ENCODE data around the gene TIMM17B. TPM values are rescaled to one million over a fixed set of nuclear protein-coding genes. Genes with fewer than 3 reads are reported as not detected.
"Not testable (repeated sequence)": the region's sequence is repeated elsewhere in the genome, so short reads cannot be mapped to it uniquely, and the experiment has no call there.

Gene TIMM17B
- total RNA-seq, 1 donor from 2014 or later, result 32.7 TPM

GRCh38 chrX:48897157-48897624, 377 bp downstream of the TIMM17B start:
- no peak for DNase-seq (ENCODE audit: extremely low read depth, low read depth, low spot score)

- DNase-seq (ENCODE audit: extremely low read depth, low read depth, low spot score), result no peak
These were observed 957 bp downstream of the TIMM17B start for GRCh38 chrX:48896611-48897011.

- no peak for DNase-seq (ENCODE audit: extremely low read depth, low read depth, low spot score)
These were observed 2.7 kb downstream of the TIMM17B start for GRCh38 chrX:48894891-48895290.

- DNase-seq (ENCODE audit: extremely low read depth, low read depth, low spot score), result no peak
These were observed 3.8 kb downstream of the TIMM17B start for GRCh38 chrX:48893556-48894348.

- DNase-seq (ENCODE audit: extremely low read depth, low read depth, low spot score), result no peak
These were observed 4.7 kb downstream of the TIMM17B start for GRCh38 chrX:48892896-48893295.

- no peak for DNase-seq (ENCODE audit: extremely low read depth, low read depth, low spot score)
These were observed 5.9 kb downstream of the TIMM17B start for GRCh38 chrX:48891402-48892288.

GRCh38 chrX:48890934-48891401, 6.6 kb downstream of the TIMM17B start:
- no peak for DNase-seq (ENCODE audit: extremely low read depth, low read depth, low spot score)

GRCh38 chrX:48890296-48890925, 7.2 kb downstream of the TIMM17B start:
- DNase-seq (ENCODE audit: extremely low read depth, low read depth, low spot score), result no peak

GRCh38 chrX:48886586-48886985, 11.0 kb downstream of the TIMM17B start:
- DNase-seq (ENCODE audit: extremely low read depth, low read depth, low spot score), result not testable (repeated sequence)

- DNase-seq (ENCODE audit: extremely low read depth, low read depth, low spot score), result no peak
These were observed 13.8 kb downstream of the TIMM17B start for GRCh38 chrX:48883729-48884128.

GRCh38 chrX:48876944-48877343, 20.6 kb downstream of the TIMM17B start:
- DNase-seq (ENCODE audit: extremely low read depth, low read depth, low spot score), result not testable (repeated sequence)

GRCh38 chrX:48872017-48872416, 25.6 kb downstream of the TIMM17B start:
- not testable (repeated sequence) for DNase-seq (ENCODE audit: extremely low read depth, low read depth, low spot score)

- no peak for DNase-seq (ENCODE audit: extremely low read depth, low read depth, low spot score)
These were observed 33.4 kb downstream of the TIMM17B start for GRCh38 chrX:48864210-48864609.

- no peak for DNase-seq (ENCODE audit: extremely low read depth, low read depth, low spot score)
These were observed 42.7 kb downstream of the TIMM17B start for GRCh38 chrX:48854898-48855297.

GRCh38 chrX:48854121-48854804, 43.3 kb downstream of the TIMM17B start:
- not testable (repeated sequence) for DNase-seq (ENCODE audit: extremely low read depth, low read depth, low spot score)

- DNase-seq (ENCODE audit: extremely low read depth, low read depth, low spot score), result not testable (repeated sequence)
These were observed 44.1 kb downstream of the TIMM17B start for GRCh38 chrX:48853494-48853893.

- DNase-seq (ENCODE audit: extremely low read depth, low read depth, low spot score), result no peak
These were observed 44.7 kb downstream of the TIMM17B start for GRCh38 chrX:48852857-48853256.

- no peak for DNase-seq (ENCODE audit: extremely low read depth, low read depth, low spot score)
These were observed 48.7 kb downstream of the TIMM17B start for GRCh38 chrX:48848847-48849246.
